ENCODE results near the gene C2.
"Not testable (repeated sequence)": the region's sequence is repeated elsewhere in the genome, so short reads cannot be mapped to it uniquely, and the experiment has no call there.

Gene C2

DNA sequence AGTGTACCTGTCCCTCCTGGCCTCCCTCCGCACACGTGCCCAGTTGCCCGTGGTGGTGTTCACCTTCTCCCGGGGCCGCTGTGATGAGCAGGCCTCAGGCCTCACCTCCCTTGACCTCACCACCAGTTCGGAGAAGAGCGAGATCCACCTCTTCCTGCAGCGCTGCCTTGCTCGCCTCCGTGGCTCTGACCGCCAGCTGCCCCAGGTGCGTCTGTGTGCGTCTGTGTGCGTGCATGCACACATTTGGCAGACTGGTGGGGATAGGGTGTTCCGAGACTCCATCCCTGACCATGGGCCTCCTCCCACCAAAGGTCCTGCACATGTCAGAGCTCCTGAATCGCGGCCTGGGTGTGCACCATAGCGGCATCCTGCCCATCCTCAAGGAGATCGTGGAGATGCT lies 36.4 kb downstream of the C2 start:
- DNase-seq: no peak

DNA sequence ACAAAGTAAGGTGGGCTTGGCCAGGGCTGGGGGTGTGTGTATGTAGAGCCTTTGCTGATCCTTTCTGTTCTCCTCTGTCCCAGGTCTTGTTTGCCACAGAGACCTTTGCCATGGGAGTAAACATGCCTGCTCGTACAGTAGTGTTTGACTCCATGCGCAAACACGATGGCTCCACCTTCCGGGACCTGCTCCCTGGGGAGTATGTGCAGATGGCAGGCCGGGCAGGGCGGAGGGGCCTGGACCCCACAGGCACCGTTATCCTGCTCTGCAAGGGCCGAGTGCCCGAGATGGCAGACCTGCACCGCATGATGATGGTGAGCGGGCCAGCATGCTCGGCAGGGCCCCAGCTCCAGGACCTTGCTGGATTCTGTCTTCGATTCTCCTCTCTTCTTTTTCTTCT lies 38.2 kb downstream of the C2 start:
- no peak for DNase-seq

DNA sequence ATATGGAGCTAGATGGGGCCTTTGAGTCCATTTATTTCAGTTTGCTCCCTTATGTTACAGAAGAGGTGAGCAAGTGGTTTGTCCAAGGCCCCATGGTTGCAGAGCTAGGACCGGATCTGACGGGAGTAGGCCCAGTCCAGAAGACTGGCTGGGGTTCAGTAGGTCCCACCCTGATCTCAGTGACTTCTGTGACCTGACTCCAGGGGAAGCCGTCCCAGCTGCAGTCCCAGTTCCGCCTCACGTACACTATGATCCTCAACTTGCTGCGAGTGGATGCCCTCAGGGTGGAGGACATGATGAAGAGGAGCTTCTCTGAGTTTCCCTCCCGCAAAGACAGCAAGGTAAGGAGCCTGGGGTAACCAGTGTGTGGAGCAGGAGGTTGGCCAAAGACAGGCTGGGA lies 39.0 kb downstream of the C2 start:
- DNase-seq: no peak

DNA sequence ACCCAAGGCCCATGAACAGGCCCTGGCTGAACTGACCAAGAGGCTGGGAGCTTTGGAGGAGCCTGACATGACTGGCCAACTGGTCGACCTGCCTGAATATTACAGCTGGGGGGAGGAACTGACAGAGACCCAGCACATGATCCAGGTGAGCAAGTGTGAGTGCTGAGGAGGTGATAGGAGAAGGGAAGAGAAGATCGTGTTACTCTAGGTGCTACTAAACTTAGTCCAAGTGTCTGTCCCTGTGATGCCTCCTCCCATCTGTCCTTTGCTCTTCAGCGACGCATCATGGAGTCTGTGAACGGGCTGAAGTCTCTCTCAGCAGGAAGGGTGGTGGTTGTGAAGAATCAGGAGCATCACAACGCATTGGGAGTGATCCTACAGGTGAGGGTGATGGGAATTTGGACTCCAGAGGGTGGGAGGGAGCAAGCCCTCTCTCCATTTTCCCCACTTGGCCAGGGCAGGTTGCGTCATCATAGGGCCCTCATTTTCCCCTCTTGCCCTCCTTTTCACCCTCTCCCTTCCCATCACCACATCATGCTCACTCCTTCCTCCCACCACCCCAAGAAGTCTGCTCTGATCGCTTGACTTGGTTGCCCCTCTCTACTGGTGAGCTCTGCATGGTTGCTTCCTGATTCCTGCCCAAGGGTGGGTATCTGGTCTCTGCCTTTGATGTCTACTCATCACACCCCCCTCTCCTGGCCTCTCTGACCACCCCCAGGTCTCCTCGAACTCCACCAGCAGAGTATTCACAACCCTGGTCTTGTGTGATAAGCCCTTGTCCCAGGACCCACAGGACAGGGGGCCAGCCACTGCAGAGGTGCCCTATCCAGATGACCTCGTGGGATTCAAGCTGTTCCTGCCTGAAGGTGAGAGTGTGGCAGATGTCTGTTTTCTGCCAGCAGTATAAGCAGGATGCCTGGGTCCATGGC lies 39.7 kb downstream of the C2 start:
- no peak for DNase-seq

DNA sequence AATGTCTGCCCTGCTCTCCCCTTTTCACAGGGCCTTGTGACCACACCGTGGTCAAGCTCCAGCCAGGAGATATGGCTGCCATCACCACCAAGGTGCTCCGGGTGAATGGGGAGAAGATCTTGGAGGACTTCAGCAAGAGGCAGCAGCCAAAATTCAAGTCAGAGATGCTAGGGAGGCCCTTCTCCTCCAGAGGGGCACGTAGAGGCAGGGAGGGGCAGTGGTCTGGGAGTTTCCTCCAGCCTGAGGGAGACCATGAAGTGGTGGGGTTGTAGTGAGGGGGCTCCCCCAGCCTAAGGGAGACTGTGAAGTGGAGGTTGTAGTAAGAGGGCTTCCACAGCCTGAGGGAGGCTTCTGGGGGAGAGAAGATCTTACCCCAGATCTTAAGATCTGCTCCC lies 40.4 kb downstream of the C2 start:
- no peak for DNase-seq

DNA sequence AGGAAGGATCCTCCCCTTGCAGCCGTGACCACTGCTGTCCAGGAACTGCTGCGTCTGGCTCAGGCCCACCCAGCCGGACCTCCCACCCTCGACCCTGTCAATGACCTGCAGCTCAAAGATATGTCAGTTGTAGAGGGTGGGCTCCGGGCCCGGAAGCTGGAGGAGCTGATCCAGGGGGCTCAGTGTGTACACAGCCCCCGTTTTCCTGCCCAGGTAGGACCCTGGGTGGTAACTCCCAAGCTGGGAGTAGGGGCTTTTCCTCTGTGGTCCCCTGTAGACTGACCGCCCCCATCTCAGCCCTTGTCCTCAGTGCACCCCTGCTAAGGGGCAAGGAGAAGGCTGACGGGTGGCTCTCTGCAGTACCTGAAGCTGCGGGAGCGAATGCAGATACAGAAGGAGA lies 40.8 kb downstream of the C2 start:
- no peak for DNase-seq

DNA sequence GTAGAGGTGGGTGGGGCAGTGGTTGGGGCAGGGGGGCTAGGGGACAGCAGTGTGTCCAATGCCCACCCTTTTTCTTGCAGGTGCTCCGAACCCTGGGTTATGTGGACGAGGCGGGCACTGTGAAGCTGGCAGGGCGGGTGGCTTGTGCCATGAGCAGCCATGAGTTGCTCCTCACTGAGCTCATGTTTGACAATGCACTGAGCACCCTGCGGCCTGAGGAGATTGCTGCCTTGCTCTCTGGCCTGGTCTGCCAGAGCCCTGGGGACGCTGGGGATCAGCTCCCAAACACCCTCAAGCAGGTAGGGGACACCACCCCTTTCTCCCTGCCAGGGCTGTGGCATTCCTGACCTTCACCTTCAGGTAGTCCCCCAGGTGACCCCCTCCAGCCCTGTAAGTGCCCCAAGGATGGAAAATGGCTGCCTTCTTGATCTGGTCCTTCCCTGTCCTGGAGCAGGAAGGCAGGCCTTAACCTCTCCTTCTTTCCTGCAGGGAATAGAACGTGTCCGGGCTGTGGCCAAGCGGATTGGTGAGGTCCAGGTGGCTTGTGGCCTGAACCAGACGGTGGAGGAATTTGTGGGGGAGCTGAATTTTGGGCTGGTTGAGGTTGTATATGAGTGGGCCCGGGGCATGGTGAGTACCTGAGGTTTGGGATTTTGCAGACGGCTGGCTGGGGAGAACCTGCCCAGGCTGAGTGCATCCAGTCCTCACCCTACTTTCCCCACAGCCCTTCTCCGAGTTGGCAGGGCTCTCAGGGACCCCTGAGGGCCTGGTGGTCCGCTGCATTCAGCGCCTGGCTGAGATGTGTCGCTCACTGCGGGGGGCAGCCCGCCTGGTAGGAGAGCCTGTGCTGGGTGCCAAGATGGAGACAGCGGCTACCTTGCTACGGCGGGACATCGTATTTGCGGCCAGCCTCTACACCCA lies 41.5 kb downstream of the C2 start:
- DNase-seq: no peak

DNA sequence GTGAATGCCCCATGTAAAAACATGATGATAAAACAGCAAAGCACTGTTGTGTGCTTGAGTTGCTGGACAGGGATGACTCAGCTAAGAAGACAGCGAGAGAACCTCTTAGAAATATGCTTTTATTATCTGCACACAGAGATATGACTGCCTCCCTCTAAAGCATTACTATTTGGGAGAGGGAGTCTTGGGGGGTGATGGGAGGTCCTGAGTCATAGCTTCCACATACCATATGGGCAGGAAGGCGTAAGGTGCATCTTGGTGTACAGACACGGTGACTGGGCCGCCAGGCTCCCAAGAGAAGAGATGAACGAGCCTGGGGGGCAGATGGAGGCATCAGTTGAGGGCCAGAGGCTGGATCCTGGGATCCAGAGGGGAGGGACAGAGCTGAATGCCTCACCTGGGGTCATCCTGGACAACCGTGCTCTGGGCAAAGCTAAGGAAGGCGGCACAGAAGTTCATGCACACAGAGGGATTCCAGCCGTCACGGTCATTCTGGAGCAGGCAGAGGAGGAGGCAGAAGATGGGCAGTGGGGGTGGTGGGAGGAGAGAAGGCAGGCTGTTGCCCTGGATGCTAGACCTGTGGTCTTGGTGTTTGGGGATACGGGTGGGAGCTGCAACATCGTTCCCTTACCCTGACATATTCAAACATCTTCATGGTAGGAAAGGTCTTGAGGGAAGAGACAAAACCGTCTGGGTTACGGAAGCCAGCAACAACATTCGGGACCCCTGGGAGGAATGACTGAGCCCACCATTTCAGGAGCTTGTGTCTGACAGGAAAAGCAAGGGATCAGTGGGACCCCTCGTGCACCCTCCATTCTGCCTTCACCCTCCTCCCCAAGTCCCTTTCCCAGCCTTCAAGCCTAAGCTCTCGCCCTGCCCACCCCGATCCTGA lies 42.4 kb downstream of the C2 start:
- DNase-seq: no peak

DNA sequence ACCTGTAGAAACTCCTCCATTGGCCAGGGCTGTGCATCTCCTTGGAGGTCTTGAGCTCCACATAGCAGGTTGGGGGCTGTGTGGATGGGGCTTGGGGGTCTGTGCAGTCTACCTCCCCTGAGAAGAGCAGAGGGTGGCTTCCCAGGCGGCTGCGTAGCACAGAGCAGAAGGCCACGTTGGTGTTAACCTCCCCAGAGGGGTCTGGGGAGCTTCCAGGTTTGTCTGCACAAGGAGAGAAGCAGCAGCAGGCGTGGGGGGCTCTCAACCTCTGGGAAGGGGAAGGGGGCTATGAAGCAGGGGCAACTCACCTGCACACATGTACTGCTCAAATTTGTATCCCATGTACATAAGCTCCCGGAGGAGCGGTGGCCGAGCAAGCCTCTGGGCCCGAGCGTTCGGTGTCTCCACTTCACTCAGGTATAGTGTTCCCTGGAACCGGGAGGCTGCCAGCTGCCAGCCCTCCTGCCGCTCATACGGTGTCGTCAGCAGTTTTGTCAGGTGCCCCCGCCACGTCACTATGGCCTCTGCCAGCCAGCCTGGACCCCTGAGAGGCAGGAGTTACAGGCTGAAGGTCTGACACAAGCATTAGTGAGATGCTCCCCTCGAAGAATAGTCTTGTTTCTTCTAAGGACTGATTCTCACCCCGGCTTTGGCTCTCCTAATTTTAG lies 43.2 kb downstream of the C2 start:
- no peak for DNase-seq

DNA sequence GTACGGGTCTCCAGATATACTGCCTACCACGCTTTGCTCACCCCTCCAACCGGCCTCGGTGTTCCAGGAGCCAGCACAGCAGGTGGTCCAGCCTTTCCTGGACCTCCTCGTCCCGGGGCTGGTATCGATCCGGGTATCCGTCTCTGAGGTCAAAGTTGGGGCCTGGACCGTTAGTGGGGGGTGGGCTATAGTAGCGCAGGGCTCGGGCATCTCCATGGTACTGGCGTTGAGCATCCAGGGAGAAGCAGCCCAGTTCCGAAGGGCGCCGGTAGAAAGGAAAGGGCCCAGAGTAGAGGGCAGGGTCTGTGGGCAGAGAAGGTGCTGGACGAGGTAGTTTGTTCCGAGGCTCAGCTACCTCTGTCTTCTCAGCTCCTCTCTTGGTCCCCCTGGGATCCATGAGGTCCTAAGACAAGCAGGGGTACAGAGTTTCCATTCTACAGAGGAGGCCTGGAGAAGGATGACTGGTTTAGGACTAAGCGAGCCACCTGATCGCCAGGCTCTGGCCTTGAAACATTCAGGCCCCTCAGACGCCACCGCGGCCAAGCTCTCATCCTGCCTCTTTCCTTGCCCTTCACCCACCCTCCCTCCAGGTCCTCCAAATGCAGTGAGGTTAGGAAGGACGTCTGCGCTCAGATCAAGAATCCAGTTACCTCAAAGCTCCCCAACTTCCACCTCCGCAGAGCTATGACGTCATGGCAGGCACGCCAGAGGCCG lies 43.9 kb downstream of the C2 start:
- no peak for DNase-seq

DNA sequence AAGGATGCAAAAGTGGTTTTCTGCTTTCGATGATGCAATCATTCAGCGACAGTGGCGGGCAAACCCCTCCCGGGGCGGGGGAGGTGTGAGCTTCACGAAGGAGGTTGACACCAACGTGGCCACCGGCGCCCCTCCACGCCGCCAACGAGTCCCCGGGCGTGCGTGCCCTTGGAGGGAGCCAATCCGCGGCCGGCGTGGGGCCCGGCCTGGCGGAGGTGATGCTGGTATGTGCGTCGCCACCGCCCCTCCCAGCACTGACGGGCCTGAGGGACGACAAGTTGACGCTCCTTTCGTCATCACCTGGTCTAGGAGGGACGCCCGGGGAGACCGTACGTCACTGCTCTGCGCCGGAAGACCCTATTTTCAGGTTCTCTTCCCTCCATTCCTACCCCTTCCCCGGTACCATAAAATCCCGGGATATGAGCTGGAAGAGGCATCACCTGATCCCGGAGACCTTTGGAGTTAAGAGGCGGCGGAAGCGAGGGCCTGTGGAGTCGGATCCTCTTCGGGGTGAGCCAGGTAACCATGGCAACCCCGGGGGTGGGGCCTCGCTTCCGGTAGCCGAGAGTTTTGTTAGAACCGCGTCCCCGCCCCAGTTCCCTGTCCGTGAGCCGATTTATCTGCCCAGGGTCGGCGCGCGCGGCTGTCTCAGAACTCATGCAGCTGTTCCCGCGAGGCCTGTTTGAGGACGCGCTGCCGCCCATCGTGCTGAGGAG lies 44.6 kb downstream of the C2 start, which contains the start of gene DXO:
Gene DXO, minus strand, starts transcription at position 146 of the 716 bp plus-strand sequence. CDS start 463 bp downstream, outside the sequence.
- DNase-seq: peak; percentile 96

DNA sequence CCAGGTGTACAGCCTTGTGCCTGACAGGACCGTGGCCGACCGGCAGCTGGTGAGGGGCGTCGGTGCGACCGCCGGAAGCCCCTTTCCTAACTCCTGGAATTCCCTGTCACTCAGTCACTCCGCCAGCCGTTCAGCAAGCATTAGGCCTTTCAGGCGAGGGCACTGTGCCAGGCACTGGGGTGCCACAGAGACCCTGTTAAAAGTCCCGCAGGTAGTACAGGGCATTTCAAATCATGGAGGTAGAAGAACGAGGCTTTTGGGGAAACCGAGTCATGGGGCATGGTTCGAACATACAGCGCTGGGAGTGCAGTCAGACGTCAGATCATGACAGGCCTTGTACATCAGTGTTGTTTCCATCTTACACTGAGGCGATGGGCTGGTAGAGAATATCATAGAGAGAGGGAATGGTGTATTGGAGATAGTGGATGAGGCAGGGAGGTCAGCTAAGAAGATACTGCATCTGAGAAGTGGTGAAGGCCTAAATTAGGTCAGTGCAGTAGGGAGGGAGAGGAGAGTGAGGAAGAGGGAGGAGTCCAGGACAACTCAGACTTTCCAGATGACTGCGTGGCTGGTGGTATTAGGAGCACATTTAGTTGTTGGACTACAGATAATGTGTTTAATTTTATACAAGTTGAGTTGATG lies 45.3 kb downstream of the C2 start:
- DNase-seq: no peak

DNA sequence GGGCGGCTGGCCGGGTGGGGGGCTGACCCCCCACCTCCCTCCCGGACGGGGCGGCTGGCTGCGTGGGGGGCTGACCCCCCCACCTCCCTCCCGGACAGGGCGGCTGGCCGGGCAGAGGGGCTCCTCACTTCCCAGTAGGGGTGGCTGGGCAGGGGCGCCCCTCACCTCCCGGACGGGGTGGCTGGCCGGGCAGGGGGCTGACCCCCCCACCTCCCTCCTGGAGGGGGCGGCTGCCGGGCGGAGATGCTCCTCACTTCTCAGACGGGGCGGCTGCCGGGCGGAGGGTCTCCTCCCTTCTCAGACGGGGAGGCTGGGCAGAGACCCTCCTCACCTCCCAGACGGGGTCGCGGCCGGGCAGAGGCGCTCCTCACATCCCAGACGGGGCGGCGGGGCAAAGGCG lies 48.5 kb downstream of the C2 start:
- DNase-seq: not testable (repeated sequence)

DNA sequence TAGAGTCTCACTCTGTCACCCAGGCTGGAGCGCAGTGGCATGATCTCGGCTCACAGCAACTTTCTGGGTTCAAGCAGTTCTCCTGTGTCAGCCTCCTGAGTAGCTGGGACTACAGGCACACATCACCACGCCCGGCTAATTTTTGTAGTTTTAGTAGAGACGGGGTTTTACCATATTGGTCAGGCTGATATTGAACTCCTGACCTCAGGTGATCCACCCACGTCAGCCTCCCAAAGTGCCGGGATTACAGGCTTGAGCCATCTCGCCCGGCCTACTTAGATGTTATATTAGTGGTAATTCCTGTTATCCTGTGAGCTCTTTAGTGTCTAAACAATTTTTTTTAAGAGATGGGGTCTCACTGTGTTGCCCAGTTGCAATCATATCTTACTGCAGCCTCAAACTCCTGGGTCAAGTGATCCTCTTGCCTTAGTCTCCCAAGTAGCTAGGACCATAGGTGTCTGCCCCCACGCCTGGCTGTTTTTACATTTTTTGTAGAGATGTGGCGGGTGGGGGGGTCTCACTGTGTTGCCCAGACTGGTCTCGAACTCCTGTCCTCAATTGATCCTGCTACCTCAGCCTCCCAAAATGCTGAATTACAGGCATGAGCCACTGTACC lies 50.4 kb downstream of the C2 start:
- DNase-seq: no peak

DNA sequence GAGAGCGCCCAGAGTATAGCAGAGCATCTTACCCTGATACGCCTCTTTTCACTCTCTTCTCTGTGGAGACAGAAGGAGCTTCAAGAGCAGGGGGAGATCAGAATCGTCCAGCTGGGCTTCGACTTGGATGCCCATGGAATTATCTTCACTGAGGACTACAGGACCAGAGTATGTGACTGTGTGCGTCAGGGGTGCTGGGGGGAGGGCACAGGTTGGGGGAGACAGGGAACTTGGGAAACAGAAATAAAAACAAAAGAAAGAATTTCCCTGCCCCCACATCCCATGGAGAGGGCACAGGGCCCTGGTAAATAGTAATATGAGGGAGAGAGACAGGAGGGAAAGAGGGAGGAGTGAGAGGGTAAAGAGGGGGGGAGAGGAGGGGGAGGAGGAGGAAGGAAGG lies 51.3 kb downstream of the C2 start:
- DNase-seq: no peak

DNA sequence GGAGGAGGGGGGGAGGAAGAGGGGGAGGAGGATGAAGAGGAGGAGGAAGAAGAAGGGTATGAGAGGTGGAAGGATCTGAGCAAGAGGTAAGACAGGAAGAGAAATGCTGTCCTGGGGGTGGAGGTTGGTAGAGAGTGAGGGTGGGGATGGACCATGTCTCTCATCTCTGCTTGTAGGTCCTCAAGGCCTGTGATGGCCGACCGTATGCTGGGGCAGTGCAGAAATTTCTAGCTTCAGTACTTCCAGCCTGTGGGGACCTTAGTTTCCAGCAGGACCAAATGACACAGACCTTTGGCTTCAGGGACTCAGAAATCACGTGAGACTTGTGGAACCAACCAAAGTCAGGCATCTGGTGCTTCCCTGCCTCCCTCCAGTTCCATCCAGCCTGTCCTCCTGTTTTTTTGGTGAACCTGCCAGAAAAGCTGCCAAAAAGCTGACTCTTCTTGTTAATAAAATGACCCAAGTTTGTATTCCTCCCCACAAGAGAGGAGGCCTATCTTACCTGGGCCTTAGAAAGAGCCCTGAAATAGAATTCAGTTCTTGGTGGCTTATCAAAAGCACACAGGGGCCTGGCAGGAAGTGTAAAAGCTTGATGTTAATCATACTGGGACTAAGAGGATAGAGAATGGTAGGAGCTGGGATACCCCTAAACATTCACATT lies 51.9 kb downstream of the C2 start:
- no peak for DNase-seq

DNA sequence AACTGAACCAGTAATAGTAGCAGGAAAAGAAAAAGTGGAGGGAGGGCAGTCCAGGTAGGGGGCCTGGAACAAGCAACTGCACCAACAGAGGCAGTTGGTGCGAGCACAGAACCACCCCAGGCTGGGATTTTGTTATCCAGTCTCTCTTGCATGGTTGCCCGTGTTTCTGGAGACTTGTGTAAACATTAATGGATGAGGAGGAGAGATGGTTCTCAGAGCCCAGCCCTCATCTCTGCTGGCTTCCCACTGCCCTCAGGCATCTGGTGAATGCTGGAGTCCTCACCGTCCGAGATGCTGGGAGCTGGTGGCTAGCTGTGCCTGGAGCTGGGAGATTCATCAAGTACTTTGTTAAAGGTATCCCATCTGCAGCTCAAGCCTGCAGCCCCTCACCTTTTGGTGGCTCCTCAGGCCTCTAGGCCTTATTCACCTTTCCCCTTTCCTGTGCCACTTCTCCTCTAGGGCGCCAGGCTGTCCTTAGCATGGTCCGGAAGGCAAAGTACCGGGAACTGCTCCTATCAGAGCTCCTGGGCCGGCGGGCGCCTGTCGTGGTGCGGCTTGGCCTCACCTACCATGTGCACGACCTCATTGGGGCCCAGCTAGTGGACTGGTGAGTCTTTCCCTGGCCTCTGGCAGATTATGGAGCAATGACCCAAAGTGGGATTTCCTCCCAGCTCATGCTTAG lies 52.8 kb downstream of the C2 start:
- DNase-seq: not testable (repeated sequence)

DNA sequence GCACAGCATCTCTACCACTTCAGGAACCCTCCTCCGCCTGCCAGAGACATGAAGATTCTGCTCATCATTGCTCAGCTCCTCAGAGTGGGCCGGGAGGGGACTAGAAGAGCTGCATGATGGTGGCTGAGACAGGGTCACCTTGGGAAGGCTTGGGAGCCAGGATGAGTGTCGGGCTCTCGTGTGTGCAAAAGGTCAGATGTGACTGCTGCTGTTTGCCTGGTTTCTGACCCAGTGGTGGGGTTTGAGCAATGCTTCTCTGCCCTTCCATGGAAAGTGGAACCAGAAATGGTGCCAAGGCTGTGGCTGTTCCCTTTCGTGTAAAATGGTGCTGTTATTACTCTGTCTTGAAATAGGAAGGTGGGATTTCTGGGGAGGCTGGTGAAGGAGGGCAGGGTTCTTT lies 53.5 kb downstream of the C2 start:
- DNase-seq: not testable (repeated sequence)

DNA sequence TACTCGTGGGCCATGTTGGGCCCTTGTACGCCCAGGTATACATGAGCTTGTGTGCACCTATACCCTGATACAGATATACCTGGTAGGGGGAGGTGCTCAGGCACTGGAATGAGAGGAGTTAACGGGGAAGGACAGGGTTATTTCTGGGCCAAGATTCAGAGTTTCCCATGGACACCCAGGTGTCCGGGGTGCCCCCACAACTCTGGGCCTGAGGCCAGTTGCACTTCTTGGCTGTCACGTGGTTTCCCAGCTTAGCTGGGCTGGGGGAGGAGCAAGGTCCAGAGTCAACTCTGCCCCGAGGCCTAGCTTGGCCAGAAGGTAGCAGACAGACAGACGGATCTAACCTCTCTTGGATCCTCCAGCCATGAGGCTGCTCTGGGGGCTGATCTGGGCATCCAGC lies 54.2 kb downstream of the C2 start, which contains the start of gene C4A:
Gene C4A, plus strand, starts transcription at position 314 of the 400 bp plus-strand sequence. Its CDS starts 51 bp downstream, at position 365.
- DNase-seq: not testable (repeated sequence)
